PC-3 (cell line): Measurements from ENCODE around the gene NTRK1. TPM values are rescaled to one million over a fixed set of nuclear protein-coding genes. Genes with fewer than 3 reads are reported as not detected.

Source experiments
- ATAC-seq: fragments of 200-7000 bp; cut with Tn5 transposase; 2 replicates; pipeline ENCODE4 v1.9.1; 2020; ENCODE audit warnings: mild to moderate bottlenecking, moderate library complexity
- BruUV-seq: library from RNA; stranded (reverse); fragments of 400-500 nt; replicated peaks from 2 replicates; lab custom pipeline; 2021; lab: Mats Ljungman, UMichigan
- CTCF ChIA-PET: fragments of 300-600 bp; sonication (Branson Sonifier 250); formaldehyde crosslinking; loops from one replicate; lab custom pipeline; 2022; ENCODE audit warnings: antibody characterized with exemption; lab: Charles Lee
- POLR2A ChIA-PET: fragments of 300-600 bp; sonication (Branson Sonifier 250); formaldehyde crosslinking; loops from one replicate; lab custom pipeline; 2022; ENCODE audit warnings: antibody characterized with exemption; ENCODE audit not compliant: unreplicated experiment; lab: Charles Lee
- DNase-seq: peaks from one replicate; pipeline ENCODE4 v3.0.0-alpha.2; 2015
- H2AFZ ChIP-seq: fragments of 300-600 bp; sonication (generic); 2 replicates; pipeline ENCODE4 v1.6.0; 2016; ENCODE audit warnings: antibody characterized with exemption, low read length
- H3F3A ChIP-seq: fragments of 300-600 bp; sonication (generic); one replicate; pipeline ENCODE4 v1.6.0; 2017; ENCODE audit warnings: antibody characterized with exemption, low read length, control low read depth, mild to moderate bottlenecking; ENCODE audit not compliant: unreplicated experiment
- H3K27ac ChIP-seq: fragments of 300-600 bp; sonication (generic); 2 replicates; pipeline ENCODE4 v1.5.1; 2016; ENCODE audit warnings: mild to moderate bottlenecking, low read length
- H3K27me3 ChIP-seq: fragments of 300-600 bp; sonication (generic); 2 replicates; pipeline ENCODE4 v1.6.1; 2016; ENCODE audit warnings: low read length, mixed read lengths
- H3K36me3 ChIP-seq: fragments of 300-600 bp; sonication (generic); 2 replicates; pipeline ENCODE4 v1.6.1; 2016; ENCODE audit warnings: low read depth, mixed run types, low read length, mixed read lengths
- H3K4me1 ChIP-seq: fragments of 300-600 bp; sonication (generic); 2 replicates; pipeline ENCODE4 v1.5.1; 2016; ENCODE audit warnings: low read length; ENCODE audit not compliant: insufficient read depth
- H3K4me2 ChIP-seq: fragments of 300-600 bp; sonication (generic); 2 replicates; pipeline ENCODE4 v1.6.0; 2016; ENCODE audit warnings: low read length
- H3K4me3 ChIP-seq: fragments of 300-600 bp; sonication (generic); 2 replicates; pipeline ENCODE4 v1.5.1; 2016; ENCODE audit warnings: mild to moderate bottlenecking, low read length, mixed read lengths
- H3K79me2 ChIP-seq: fragments of 300-600 bp; sonication (generic); 2 replicates; pipeline ENCODE4 v1.6.1; 2017; ENCODE audit warnings: low read length, mixed read lengths
- H3K9ac ChIP-seq: fragments of 300-600 bp; sonication (generic); 2 replicates; pipeline ENCODE4 v1.6.0; 2016; ENCODE audit warnings: mild to moderate bottlenecking, low read length
- H3K9me2 ChIP-seq: fragments of 300-600 bp; sonication (generic); replicated peaks from 2 replicates; pipeline ENCODE4 v1.6.1; 2016; ENCODE audit warnings: mixed run types, low read length, mixed read lengths
- H3K9me3 ChIP-seq: fragments of 300-600 bp; sonication (generic); 2 replicates; pipeline ENCODE4 v1.6.1; 2016; ENCODE audit warnings: low read length, mixed read lengths
- H4K20me1 ChIP-seq: fragments of 300-600 bp; sonication (generic); 2 replicates; pipeline ENCODE4 v1.6.1; 2016; ENCODE audit warnings: low read length, mixed read lengths
- CTCF ChIP-seq: fragments of 300-600 bp; sonication (generic); conservative IDR thresholded peaks from 2 replicates; pipeline ENCODE4 v1.5.1; 2017; ENCODE audit warnings: antibody characterized with exemption, low read depth, mild to moderate bottlenecking, low read length
- EZH2 ChIP-seq: fragments of 300-600 bp; sonication (generic); IDR thresholded peaks from one replicate; pipeline ENCODE4 v1.6.1; 2017; ENCODE audit warnings: antibody characterized with exemption, mild to moderate bottlenecking, low read length; ENCODE audit not compliant: unreplicated experiment
- EZH2phosphoT487 ChIP-seq: fragments of 300-600 bp; sonication (generic); IDR thresholded peaks from 2 replicates; pipeline ENCODE4 v1.6.1; 2018; ENCODE audit warnings: mild to moderate bottlenecking, antibody characterized with exemption, low read length, borderline replicate concordance
- intact Hi-C: fragments of 100-400 bp; cut with micrococcal nuclease; formaldehyde crosslinking; loops from 2 replicates; pipeline ENCODE4 v1.9.0; 2023
- total RNA-seq: library from RNA; depleted of rRNA; stranded (reverse); fragments of >200 nt; gene quantifications from 2 replicates; pipeline ENCODE4 v1.2.3, GENCODE V29; 2014

NTRK1 gene
- total RNA-seq, 1 experiment from 2014 or later: 0.15 TPM

GRCh38 chr1:156844638-156845037, 16.0 kb upstream of the NTRK1 start:
- Histone ChIP-seq H4K20me1 (no peaks in the 10 kb centered on the region), H3K36me3 (no peaks in the 10 kb centered on the region), H3K9ac (no peak overlapping the region), H3K4me2 (no peak overlapping the region), H3F3A (no peaks in the 10 kb centered on the region), H3K27ac (no peak overlapping the region), H2AFZ (no peak overlapping the region), H3K4me3 (no peak overlapping the region), H3K27me3 (no peaks in the 10 kb centered on the region), H3K79me2 (no peaks in the 10 kb centered on the region), H3K4me1 (no peaks in the 10 kb centered on the region), H3K9me2 (no peaks in the 10 kb centered on the region), H3K9me3 (no peaks in the 10 kb centered on the region)
- ATAC-seq: no peak
- intact Hi-C loops: no loop called here
- CTCF ChIA-PET: no interaction called here
- POLR2A ChIA-PET: no interaction called here
- TF ChIP-seq CTCF: no peak
- TF ChIP-seq EZH2: no peak
- TF ChIP-seq EZH2phosphoT487: no peak
- BruUV-seq: no TSS peak
- no peak for DNase-seq

- Histone ChIP-seq H2AFZ (no peak overlapping the region), H3K9me2 (no peaks in the 10 kb centered on the region), H3K79me2 (no peaks in the 10 kb centered on the region), H3K4me2 (no peak overlapping the region), H3K9me3 (no peaks in the 10 kb centered on the region), H3K27me3 (no peaks in the 10 kb centered on the region), H3K4me3 (no peak overlapping the region), H3K36me3 (no peaks in the 10 kb centered on the region), H3K4me1 (no peaks in the 10 kb centered on the region), H4K20me1 (no peaks in the 10 kb centered on the region), H3K27ac (no peak overlapping the region), H3F3A (no peaks in the 10 kb centered on the region), H3K9ac (no peak overlapping the region)
- intact Hi-C loops: no loop called here
- POLR2A ChIA-PET: no interaction called here
- no peak for ATAC-seq
- DNase-seq: no peak
- no TSS peak for BruUV-seq
- CTCF ChIA-PET: no interaction called here
- TF ChIP-seq CTCF (no peak), EZH2phosphoT487 (no peak), EZH2 (no peak)
These were observed 15.4 kb upstream of the NTRK1 start for GRCh38 chr1:156845055-156845952.

GRCh38 chr1:156845953-156846545, 14.6 kb upstream of the NTRK1 start:
- Histone ChIP-seq H3K9me2 (no peaks in the 10 kb centered on the region), H3K9ac (no peak overlapping the region), H4K20me1 (no peaks in the 10 kb centered on the region), H3K9me3 (no peaks in the 10 kb centered on the region), H2AFZ (no peak overlapping the region), H3K4me1 (no peaks in the 10 kb centered on the region), H3K27ac (no peak overlapping the region), H3K36me3 (no peaks in the 10 kb centered on the region), H3K4me2 (no peak overlapping the region), H3F3A (no peaks in the 10 kb centered on the region), H3K79me2 (no peaks in the 10 kb centered on the region), H3K27me3 (no peaks in the 10 kb centered on the region), H3K4me3 (no peak overlapping the region)
- TF ChIP-seq EZH2: no peak
- CTCF ChIA-PET: no interaction called here
- intact Hi-C loops: no loop called here
- no TSS peak for BruUV-seq
- ATAC-seq: no peak
- DNase-seq: no peak
- POLR2A ChIA-PET: no interaction called here
